ENCODE results near the gene RNF126.
"Not testable (repeated sequence)": the region's sequence is repeated elsewhere in the genome, so short reads cannot be mapped to it uniquely, and the experiment has no call there.

Gene RNF126

DNA sequence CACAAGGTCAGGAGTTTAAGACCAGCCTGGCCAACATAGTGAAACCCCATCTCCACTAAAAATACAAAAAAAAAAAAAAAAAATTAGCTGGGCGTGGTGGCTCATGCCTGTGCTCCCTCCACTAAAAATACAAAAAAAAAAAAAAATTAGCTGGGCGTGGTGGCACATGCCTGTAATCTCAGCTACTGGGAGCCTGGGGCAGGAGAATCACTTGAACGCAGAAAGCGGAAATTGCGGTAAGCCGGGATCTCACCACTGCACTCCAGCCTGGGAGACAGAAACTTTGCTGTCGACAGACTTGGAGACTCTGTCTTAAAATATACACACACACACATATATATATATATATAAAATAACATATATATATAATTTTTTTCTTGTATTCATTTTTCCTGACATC lies 36.4 kb downstream of the RNF126 start:
- H3K27me3 ChIP-seq (ENCODE audit: low read depth); H3K4me1 ChIP-seq; H3K9me3 ChIP-seq; H3K4me3 ChIP-seq; DNase-seq (ENCODE audit: low spot score in 2 of 2); in situ Hi-C loops (cut with MboI; ENCODE audit: low sequenced_read_pairs): not testable (repeated sequence)
- H3K36me3 ChIP-seq (replicated peaks), result peaks cover 67% of the 10 kb centered on the region

DNA sequence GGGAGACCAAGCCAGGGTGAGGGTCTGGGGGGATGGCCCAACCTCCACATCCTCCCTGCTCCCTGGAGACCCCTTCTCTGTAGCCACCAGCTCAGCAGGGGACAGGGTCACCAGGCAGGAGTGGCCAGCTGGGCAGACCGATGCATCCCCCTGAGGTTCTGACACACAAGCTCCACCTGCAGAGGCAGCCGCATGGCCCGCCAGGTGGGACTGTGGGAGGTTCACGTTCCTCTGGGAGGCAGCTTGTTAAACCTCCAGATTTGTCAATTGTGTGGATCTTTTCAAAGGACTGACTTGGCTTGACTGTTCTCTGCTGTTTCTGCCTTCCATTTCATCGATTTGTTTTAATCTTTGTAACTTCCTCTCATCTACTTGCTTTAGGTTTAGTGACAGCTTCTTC lies 37.8 kb downstream of the RNF126 start:
- Histone ChIP-seq H3K36me3 (replicated peaks) (peaks cover 57% of the 10 kb centered on the region), H3K9me3 (no peaks in the 10 kb centered on the region), H3K27me3 (ENCODE audit: low read depth) (no peaks in the 10 kb centered on the region), H3K4me3 (no peak overlapping the region), H3K4me1 (no peaks in the 10 kb centered on the region)
- no peak for DNase-seq (ENCODE audit: low spot score in 2 of 2)
- in situ Hi-C loops (cut with MboI; ENCODE audit: low sequenced_read_pairs), result no loop called here

DNA sequence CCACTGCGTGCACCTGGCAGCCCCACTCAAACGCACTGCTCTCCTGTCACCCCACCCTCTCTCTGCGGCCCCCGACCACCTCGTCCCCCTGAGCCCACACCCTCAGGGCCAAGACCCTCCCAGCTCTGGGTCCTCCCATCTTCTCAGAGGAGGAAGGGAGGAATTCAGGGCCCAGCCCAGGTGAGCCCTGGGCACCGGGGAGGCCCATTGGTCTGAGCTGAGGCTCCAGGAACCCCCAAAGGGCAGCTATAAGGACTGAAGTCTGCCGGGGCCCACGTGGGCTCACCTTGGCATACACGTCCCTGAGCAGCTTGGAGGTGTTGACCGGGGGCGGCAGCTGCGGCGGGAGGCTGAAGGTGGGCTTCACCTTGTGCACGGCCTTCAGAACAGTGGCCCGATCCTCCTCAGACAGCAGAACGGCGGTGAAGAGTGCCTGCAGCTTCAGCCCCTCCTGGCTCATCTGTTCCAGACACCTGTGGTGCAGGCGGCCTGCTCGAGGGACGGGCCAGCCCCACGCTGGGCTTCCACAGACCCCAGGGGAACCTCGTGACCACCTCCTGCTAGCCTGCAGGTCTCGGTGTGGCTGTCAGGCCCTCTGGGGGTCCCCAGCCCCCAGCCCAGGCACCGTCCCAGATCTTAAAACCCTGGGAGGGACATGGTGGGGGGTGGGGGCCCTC lies 38.4 kb downstream of the RNF126 start:
- Histone ChIP-seq H3K9me3 (no peaks in the 10 kb centered on the region), H3K27me3 (ENCODE audit: low read depth) (no peaks in the 10 kb centered on the region), H3K4me3 (no peak overlapping the region), H3K36me3 (replicated peaks) (peaks cover 60% of the 10 kb centered on the region), H3K4me1 (no peaks in the 10 kb centered on the region)
- DNase-seq (ENCODE audit: low spot score in 2 of 2), result no peak
- in situ Hi-C loops (cut with MboI; ENCODE audit: low sequenced_read_pairs), result no loop called here

DNA sequence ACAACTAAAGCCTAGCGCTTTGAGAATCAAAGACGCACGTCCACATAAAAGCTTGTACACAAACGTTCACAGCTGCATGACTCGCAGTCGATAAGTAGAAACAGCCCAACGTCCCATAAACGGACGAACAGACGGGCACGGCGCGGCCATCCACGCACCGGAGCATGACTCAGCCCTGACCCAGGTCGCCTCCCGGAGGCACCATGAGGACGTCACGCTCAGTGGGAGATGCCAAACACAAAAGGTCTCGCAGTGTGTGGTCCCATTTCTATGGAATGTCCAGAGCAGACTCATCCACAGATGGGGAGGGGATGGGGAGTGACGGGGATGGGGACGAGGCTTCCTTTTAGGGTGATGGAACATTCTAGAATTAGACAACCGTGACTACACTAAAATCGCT lies 39.0 kb downstream of the RNF126 start:
- H3K27me3 ChIP-seq (ENCODE audit: low read depth), result no peaks in the 10 kb centered on the region
- no peaks in the 10 kb centered on the region for H3K9me3 ChIP-seq
- H3K4me1 ChIP-seq, result no peaks in the 10 kb centered on the region
- in situ Hi-C loops (cut with MboI; ENCODE audit: low sequenced_read_pairs), result no loop called here
- peaks cover 61% of the 10 kb centered on the region for H3K36me3 ChIP-seq (replicated peaks)
- H3K4me3 ChIP-seq, result no peak overlapping the region
- no peak for DNase-seq (ENCODE audit: low spot score in 2 of 2)

DNA sequence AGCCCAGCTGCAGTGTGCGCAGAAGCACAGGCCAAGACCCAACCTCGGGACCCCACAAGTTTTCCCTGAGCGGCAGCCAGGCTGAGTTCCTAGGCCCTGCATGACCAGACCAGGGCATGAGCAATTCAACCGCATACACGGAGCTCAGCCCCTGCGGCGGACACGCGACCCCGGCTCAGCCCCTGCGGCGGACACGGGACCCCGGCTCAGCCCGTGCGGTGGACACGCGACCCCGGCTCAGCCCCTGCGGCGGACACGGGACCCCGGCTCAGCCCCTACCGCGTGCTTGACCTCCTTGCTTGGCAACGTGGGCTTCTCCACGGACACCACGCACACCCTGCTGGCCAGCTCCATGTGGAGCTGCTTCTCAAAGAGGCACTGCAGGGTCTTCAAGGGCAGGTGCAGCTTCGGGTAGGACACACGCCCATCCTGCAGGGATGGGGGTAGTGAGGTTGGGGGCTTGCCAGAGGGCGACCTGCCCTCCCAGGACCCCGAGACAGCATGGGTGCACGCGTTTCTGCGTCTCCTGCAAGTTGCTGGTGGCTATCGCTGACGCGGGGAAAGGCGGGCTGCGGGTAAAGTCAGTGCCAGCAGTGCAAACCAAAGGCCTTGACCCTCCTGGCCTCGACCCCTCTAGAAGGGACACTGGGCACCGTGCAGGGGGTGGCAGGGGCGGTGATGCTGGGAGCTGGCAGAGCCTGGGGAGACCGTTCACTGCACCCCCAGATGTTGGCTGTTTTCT lies 39.7 kb downstream of the RNF126 start:
- no peaks in the 10 kb centered on the region for H3K9me3 ChIP-seq
- H3K27me3 ChIP-seq (ENCODE audit: low read depth), result no peaks in the 10 kb centered on the region
- no peak overlapping the region for H3K4me3 ChIP-seq
- DNase-seq (ENCODE audit: low spot score in 2 of 2), result no peak
- peaks cover 62% of the 10 kb centered on the region for H3K36me3 ChIP-seq (replicated peaks)
- in situ Hi-C loops (cut with MboI; ENCODE audit: low sequenced_read_pairs), result no loop called here
- no peaks in the 10 kb centered on the region for H3K4me1 ChIP-seq

DNA sequence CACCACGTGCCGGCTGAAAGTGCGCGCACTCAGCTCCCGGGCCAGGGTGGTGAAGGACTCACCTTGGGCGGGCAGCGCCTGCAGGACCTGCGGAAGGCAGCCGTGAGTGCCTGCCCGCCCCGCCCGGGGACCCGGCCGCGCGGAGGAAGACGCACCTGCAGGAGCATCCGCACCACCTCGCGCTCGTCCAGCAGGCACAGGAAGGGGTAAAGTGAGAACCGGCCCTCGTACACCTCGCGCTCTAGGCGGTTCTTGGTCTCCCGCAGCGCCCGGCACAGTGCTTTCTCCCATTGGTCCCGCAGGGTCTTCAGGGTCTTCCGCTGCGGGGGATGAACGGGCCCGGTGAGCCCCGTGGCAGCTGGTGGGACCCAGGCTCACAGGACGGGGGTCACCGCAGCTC lies 40.3 kb downstream of the RNF126 start:
- no peaks in the 10 kb centered on the region for H3K9me3 ChIP-seq
- in situ Hi-C loops (cut with MboI; ENCODE audit: low sequenced_read_pairs), result no loop called here
- peaks cover 61% of the 10 kb centered on the region for H3K36me3 ChIP-seq (replicated peaks)
- no peak for DNase-seq (ENCODE audit: low spot score in 2 of 2)
- H3K27me3 ChIP-seq (ENCODE audit: low read depth), result no peaks in the 10 kb centered on the region
- H3K4me1 ChIP-seq, result no peaks in the 10 kb centered on the region
- H3K4me3 ChIP-seq, result no peak overlapping the region

DNA sequence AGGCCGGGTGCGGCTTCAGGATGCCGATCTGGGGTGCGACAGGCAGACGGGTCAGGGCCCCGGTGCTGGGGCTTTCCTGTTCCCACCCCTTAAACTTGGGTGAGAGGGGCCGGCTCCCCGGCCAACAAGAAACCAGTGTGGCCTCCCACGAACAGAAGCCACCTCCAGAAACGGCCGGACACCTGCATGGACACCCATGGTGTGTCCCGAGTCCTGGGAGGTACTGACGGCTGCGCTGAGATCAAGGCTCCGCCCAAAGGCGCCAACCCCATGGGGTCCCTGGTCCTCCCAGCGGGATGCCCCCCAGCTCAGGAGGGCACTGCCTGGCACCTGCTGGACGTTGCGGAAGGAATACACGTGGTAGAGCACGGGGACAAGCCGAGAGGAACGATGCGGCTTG lies 41.2 kb downstream of the RNF126 start:
- Histone ChIP-seq H3K4me3 (no peak overlapping the region), H3K27me3 (ENCODE audit: low read depth) (no peaks in the 10 kb centered on the region), H3K36me3 (replicated peaks) (peaks cover 61% of the 10 kb centered on the region), H3K4me1 (no peaks in the 10 kb centered on the region), H3K9me3 (no peaks in the 10 kb centered on the region)
- in situ Hi-C loops (cut with MboI; ENCODE audit: low sequenced_read_pairs), result no loop called here
- no peak for DNase-seq (ENCODE audit: low spot score in 2 of 2)

DNA sequence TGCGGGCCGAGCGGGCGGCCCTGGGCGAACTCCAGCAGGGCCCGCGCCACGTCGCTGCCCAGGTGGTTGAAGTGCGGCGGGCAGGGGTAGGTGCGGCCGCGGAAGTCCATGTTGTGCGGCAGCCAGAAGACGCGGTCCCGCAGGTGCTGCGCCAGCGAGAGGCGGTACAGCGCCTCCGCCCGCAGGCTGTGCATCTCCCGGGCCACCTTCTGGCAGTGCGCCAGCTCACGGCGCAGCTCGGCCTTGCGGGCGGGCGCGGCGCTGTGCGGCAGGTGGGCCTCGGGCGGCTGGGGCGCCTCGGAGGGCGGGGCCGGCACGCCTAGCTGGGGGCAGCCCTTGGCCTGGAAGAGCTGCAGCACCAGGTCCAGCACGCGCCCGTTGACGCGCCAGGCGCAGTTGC lies 41.8 kb downstream of the RNF126 start:
- H3K9me3 ChIP-seq; DNase-seq (ENCODE audit: low spot score in 2 of 2); H3K27me3 ChIP-seq (ENCODE audit: low read depth); in situ Hi-C loops (cut with MboI; ENCODE audit: low sequenced_read_pairs); H3K4me3 ChIP-seq; H3K4me1 ChIP-seq: not testable (repeated sequence)
- peaks cover 61% of the 10 kb centered on the region for H3K36me3 ChIP-seq (replicated peaks)

DNA sequence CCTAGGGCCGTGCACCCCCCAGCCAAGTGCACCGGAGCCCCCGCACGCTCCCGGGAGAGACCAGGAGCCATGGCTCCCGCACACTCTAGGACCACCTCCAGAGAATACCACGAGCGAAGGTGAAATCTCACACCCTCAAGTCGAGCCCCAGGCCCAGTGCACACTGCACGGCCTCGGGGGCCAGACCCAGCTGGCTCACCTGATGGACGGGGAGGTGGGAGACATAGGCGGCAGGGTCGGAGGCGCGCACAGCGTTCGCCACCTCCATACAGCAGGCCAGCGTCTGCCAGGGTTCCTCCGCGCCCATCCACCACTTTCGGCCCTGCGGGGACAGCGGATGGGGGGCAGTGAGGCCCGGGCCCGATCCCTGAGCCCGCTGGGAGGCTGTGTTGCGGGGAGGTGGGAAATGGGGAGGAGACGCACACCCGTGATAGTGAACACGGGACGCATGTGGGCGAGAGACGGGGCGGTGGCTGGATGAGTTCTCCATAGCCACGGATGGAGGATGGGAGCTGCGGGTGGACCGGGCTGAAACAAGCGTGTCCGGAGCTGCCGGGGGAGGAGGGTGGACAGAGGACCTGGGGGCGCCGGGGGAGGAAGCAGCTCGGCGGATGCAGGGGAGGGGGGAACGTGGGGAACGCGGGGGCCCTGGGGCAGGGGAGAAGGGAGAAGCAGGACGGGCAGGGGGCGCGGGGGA lies 42.7 kb downstream of the RNF126 start:
- DNase-seq (ENCODE audit: low spot score in 2 of 2), result no peak
- Histone ChIP-seq H3K4me3 (no peak overlapping the region), H3K27me3 (ENCODE audit: low read depth) (no peaks in the 10 kb centered on the region), H3K4me1 (no peaks in the 10 kb centered on the region), H3K36me3 (replicated peaks) (peaks cover 56% of the 10 kb centered on the region), H3K9me3 (no peaks in the 10 kb centered on the region)
- in situ Hi-C loops (cut with MboI; ENCODE audit: low sequenced_read_pairs), result no loop called here

DNA sequence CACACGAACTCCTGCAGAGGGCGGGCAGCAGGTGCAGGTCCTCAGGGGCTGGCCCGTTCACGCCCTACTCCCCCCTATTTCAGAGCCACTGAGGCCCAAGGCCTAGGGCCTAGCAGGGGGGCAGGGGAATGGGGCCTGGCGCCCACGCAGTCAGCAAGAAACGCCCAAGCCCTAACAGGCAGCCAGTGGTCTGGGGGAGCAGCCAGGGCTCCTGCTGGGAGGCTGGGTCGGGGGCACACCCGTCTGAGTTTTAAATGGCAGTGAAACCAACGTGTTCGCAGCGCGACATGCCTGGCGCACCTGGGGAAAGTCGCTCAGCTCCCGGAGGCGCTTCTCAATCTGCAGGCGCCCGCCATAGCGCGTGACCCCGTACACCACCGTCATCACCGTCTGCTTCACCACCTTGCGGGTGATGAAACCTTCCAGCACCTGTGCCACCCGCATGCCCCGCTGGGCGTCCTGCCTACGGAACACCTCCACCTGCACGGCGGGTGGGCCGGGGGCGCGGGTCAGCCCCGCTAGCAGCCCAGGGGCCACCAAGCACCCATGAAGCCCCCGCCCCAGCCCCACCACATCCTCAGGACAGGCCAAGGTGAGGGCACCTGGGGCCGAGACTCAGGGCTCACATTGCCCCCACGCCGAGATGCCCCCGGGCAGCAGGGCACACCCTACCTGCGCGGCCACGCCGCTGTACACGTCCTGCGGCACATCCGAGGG lies 43.6 kb downstream of the RNF126 start:
- Histone ChIP-seq H3K9me3 (no peaks in the 10 kb centered on the region), H3K4me1 (no peaks in the 10 kb centered on the region), H3K4me3 (no peak overlapping the region), H3K36me3 (replicated peaks) (peaks cover 53% of the 10 kb centered on the region), H3K27me3 (ENCODE audit: low read depth) (no peaks in the 10 kb centered on the region)
- in situ Hi-C loops (cut with MboI; ENCODE audit: low sequenced_read_pairs), result no loop called here
- DNase-seq (ENCODE audit: low spot score in 2 of 2), result no peak

DNA sequence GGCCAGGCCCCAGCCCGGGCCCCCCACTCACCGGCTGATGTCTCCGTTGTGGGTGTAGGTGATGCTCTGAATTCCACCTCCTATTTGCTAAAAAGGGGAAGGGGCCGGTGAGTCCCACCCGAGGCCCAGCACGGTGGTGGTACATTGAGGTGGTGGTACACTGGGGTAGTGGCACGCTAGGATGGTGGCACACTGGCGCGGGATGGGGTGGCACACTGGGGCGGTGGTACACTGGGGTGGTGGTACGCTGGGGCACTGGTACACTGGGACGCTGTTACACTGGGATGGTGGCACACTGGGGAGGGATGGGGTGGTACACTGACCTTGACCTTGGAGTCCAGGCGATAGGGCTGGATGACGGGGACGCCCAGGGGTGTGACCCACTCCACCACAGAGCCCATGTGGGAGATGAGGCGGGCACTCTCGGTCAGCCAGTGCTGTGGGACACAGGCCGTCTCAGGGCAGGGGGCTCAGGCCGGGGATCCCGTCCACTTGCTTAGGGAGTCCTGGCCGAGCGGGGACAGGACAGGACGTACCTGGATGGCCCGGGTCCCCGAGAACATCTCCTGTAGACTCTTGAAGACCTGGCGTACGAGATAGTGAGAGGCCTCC lies 44.2 kb downstream of the RNF126 start:
- H3K4me1 ChIP-seq, result no peaks in the 10 kb centered on the region
- in situ Hi-C loops (cut with MboI; ENCODE audit: low sequenced_read_pairs), result no loop called here
- no peaks in the 10 kb centered on the region for H3K9me3 ChIP-seq
- H3K4me3 ChIP-seq, result no peak overlapping the region
- no peak for DNase-seq (ENCODE audit: low spot score in 2 of 2)
- peaks cover 56% of the 10 kb centered on the region for H3K36me3 ChIP-seq (replicated peaks)
- H3K27me3 ChIP-seq (ENCODE audit: low read depth), result no peaks in the 10 kb centered on the region

DNA sequence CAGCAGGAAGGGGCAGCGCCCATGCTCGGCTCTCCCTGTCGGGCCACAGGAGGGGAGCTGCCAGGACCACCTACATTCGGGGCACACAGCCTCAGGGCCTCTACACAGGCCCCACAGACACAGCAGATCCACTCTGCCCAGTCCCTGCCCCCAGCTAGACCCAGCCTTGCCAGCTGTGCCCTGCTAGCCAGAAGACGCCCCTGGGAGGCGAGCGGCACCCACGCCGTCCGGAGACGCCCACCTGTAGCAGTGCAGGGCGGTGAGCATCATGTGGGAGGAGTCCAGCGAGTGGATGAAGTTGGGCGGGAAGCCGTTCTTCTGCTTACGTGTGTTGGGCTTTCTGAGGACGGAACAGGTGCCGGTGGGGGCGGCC lies 44.8 kb downstream of the RNF126 start:
- no peaks in the 10 kb centered on the region for H3K4me1 ChIP-seq
- H3K36me3 ChIP-seq (replicated peaks), result peaks cover 53% of the 10 kb centered on the region
- in situ Hi-C loops (cut with MboI; ENCODE audit: low sequenced_read_pairs), result no loop called here
- no peak for DNase-seq (ENCODE audit: low spot score in 2 of 2)
- no peak overlapping the region for H3K4me3 ChIP-seq
- H3K9me3 ChIP-seq, result no peaks in the 10 kb centered on the region
- no peaks in the 10 kb centered on the region for H3K27me3 ChIP-seq (ENCODE audit: low read depth)

DNA sequence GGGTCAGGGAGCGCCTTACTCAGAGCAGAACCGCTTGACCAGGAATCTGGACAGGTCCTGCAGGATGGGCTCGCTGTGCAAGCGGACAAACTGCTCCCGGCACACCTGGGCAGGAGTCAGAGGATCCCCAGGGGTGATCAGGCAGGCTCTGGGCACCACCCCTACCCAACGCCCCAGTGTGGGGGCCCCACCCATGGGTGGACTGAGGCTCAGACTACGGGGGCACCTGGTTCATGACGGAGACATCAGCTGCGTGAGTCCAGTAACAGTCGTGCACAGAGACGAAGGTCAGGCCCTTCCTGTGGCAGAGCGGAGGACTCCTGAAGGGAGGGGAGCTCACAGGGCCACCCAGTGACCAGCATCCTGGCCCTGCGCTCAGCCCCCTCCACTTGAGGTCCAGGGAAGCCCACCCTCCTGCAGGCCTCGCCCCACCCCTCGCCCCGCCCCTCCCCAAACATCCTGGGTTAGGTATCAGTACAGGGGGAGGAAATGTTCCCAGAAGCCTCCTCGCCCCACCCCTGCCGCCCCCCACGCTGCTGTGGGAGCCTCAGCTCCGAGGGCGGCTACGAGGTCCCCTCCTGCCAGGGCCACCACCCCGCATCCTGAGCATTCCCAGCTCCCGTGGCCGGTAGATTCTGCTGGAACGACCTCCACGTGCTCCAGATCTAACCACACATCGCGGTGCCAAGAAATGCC lies 45.3 kb downstream of the RNF126 start:
- H3K36me3 ChIP-seq (replicated peaks), result peaks cover 48% of the 10 kb centered on the region
- no peaks in the 10 kb centered on the region for H3K27me3 ChIP-seq (ENCODE audit: low read depth)
- H3K9me3 ChIP-seq, result no peaks in the 10 kb centered on the region
- in situ Hi-C loops (cut with MboI; ENCODE audit: low sequenced_read_pairs), result no loop called here
- H3K4me3 ChIP-seq, result no peak overlapping the region
- DNase-seq (ENCODE audit: low spot score in 2 of 2), result no peak
- H3K4me1 ChIP-seq, result no peaks in the 10 kb centered on the region

Data from HAP-1 (cell line).